ENCODE results near the gene SLC5A6. TPM values are rescaled to one million over a fixed set of nuclear protein-coding genes. Genes with fewer than 3 reads are reported as not detected.

Gene SLC5A6
- polyA plus RNA-seq, 1 donor (not counting 4 experiments of a cell fraction or from before 2014, with no cell fraction given) = 60.4 TPM

- no peak overlapping the region for H2AFZ ChIP-seq (ENCODE audit: control insufficient read depth, low read length)
- H3K79me2 ChIP-seq (ENCODE audit: control insufficient read depth, insufficient read depth, low read length) = no peaks in the 10 kb centered on the region
- no peaks in the 10 kb centered on the region for H3K27me3 ChIP-seq (ENCODE audit: control insufficient read depth, extremely low read depth, insufficient read depth, low read length)
- DNase-seq (ENCODE audit: low read depth, low spot score) (no peak), FAIRE-seq (no peak)
- dilution Hi-C loops (cut with MboI; ENCODE audit: extremely low pct_ligation_motif_present, low sequenced_read_pairs) = no loop called here
- H3K36me3 ChIP-seq (ENCODE audit: control insufficient read depth in 2 of 2, extremely low read depth in 1 of 2, insufficient read depth in 2 of 2, low read length in 2 of 2) = no peaks in the 10 kb centered on the region
- H3K9me1 ChIP-seq (ENCODE audit: control insufficient read depth, extremely low read depth, insufficient read depth, low read length) = no peaks in the 10 kb centered on the region
- no peak overlapping the region for H3K4me2 ChIP-seq (ENCODE audit: control insufficient read depth, extremely low read depth, insufficient read depth, low read depth, low read length)
- H3K27ac ChIP-seq (ENCODE audit: control insufficient read depth, insufficient read depth, low read length) = no peak overlapping the region
- H3K9ac ChIP-seq (ENCODE audit: control insufficient read depth, extremely low read depth, insufficient read depth, low read length) = no peak overlapping the region
- no peaks in the 10 kb centered on the region for H3K9me3 ChIP-seq (ENCODE audit: control insufficient read depth, low read depth, low read length)
- no peaks in the 10 kb centered on the region for H4K20me1 ChIP-seq (ENCODE audit: control insufficient read depth, extremely low read depth, insufficient read depth, low read length)
- no peaks in the 10 kb centered on the region for H3K4me1 ChIP-seq (ENCODE audit: control insufficient read depth, extremely low read depth, insufficient read depth, low read length)
- H3K4me3 ChIP-seq (ENCODE audit: control insufficient read depth in 2 of 3, extremely low read depth in 1 of 3, insufficient read depth in 2 of 3, low read depth in 1 of 3, low read length in 3 of 3) = no peak overlapping the region
- TF ChIP-seq CTCF (optimal IDR thresholded peaks at IDR 0.05 in 1 of 3, IDR thresholded peaks at IDR 0.05 in 1 of 3, conservative IDR thresholded peaks at IDR 0.05 in 1 of 3; ENCODE audit: extremely low read depth in 1 of 3, insufficient read depth in 2 of 3, low read length in 3 of 3) = no peak
- no peak for TF ChIP-seq EZH2 (IDR thresholded peaks at IDR 0.05; ENCODE audit: low read length)
These were observed 22.1 kb downstream of the SLC5A6 start for GRCh38 chr2:27189989-27190388.

GRCh38 chr2:27186613-27187345 is 25.3 kb downstream of the SLC5A6 start:
- DNase-seq (ENCODE audit: low read depth, low spot score) = no peak
- Histone ChIP-seq H3K79me2 (ENCODE audit: control insufficient read depth, insufficient read depth, low read length) (no peaks in the 10 kb centered on the region), H3K36me3 (ENCODE audit: control insufficient read depth in 2 of 2, extremely low read depth in 1 of 2, insufficient read depth in 2 of 2, low read length in 2 of 2) (no peaks in the 10 kb centered on the region), H4K20me1 (ENCODE audit: control insufficient read depth, extremely low read depth, insufficient read depth, low read length) (no peaks in the 10 kb centered on the region), H3K9me1 (ENCODE audit: control insufficient read depth, extremely low read depth, insufficient read depth, low read length) (no peaks in the 10 kb centered on the region), H3K9ac (ENCODE audit: control insufficient read depth, extremely low read depth, insufficient read depth, low read length) (no peak overlapping the region), H3K9me3 (ENCODE audit: control insufficient read depth, low read depth, low read length) (no peaks in the 10 kb centered on the region), H3K27ac (ENCODE audit: control insufficient read depth, insufficient read depth, low read length) (no peak overlapping the region), H3K27me3 (ENCODE audit: control insufficient read depth, extremely low read depth, insufficient read depth, low read length) (no peaks in the 10 kb centered on the region), H3K4me3 (ENCODE audit: control insufficient read depth in 2 of 3, extremely low read depth in 1 of 3, insufficient read depth in 2 of 3, low read depth in 1 of 3, low read length in 3 of 3) (no peak overlapping the region), H3K4me2 (ENCODE audit: control insufficient read depth, extremely low read depth, insufficient read depth, low read depth, low read length) (no peak overlapping the region), H2AFZ (ENCODE audit: control insufficient read depth, low read length) (no peak overlapping the region), H3K4me1 (ENCODE audit: control insufficient read depth, extremely low read depth, insufficient read depth, low read length) (no peaks in the 10 kb centered on the region)
- no peak for TF ChIP-seq CTCF (optimal IDR thresholded peaks at IDR 0.05 in 1 of 3, IDR thresholded peaks at IDR 0.05 in 1 of 3, conservative IDR thresholded peaks at IDR 0.05 in 1 of 3; ENCODE audit: extremely low read depth in 1 of 3, insufficient read depth in 2 of 3, low read length in 3 of 3)
- TF ChIP-seq EZH2 (IDR thresholded peaks at IDR 0.05; ENCODE audit: low read length) = no peak
- FAIRE-seq = no peak
- dilution Hi-C loops (cut with MboI; ENCODE audit: extremely low pct_ligation_motif_present, low sequenced_read_pairs) = no loop called here

Data from keratinocyte (primary cell).